HG02870 (cell line): Measurements from ENCODE around the gene KIF22.
"Not testable (repeated sequence)": the region's sequence is repeated elsewhere in the genome, so short reads cannot be mapped to it uniquely, and the experiment has no call there.

Source experiments
- ATAC-seq: cut with Tn5 transposase; IDR thresholded peaks from one replicate; pipeline ENCODE4 v1.9.1; 2021; ENCODE audit warnings: mild to moderate bottlenecking, moderate library complexity; ENCODE audit not compliant: unreplicated experiment

KIF22 gene

GRCh38 chr16:29790183-29790948 lies at the start of gene KIF22:
TSS of gene KIF22 (plus strand) at chr16:29790751. CDS start at chr16:29790760, 9 bp downstream.
- ATAC-seq = peak; percentile 89

- no peak for ATAC-seq
Measured at GRCh38 chr16:29742683-29743275, 47.8 kb upstream of the KIF22 start.

DNA sequence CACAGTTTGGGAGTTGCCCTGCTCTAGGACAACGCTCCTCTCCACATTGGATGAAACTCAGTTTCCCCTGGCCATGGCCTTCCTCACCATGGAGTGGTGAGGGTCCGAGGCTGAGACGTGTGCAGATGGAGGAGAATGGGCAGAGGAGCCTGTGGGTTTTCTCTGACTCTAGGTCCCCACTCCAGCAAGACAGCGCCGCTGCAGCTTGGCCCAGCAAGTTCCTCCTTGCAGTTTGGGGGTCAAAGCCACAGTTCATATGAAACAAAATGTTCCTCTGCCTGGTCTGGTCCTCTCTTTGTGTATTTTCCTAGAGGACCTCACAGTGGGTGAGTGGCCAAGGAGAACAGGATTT lies 47.1 kb upstream of the KIF22 start:
- no peak for ATAC-seq

GRCh38 chr16:29743827-29744531 lies 46.6 kb upstream of the KIF22 start:
- ATAC-seq = no peak

GRCh38 chr16:29744541-29745101 lies 45.9 kb upstream of the KIF22 start:
- ATAC-seq = no peak

DNA sequence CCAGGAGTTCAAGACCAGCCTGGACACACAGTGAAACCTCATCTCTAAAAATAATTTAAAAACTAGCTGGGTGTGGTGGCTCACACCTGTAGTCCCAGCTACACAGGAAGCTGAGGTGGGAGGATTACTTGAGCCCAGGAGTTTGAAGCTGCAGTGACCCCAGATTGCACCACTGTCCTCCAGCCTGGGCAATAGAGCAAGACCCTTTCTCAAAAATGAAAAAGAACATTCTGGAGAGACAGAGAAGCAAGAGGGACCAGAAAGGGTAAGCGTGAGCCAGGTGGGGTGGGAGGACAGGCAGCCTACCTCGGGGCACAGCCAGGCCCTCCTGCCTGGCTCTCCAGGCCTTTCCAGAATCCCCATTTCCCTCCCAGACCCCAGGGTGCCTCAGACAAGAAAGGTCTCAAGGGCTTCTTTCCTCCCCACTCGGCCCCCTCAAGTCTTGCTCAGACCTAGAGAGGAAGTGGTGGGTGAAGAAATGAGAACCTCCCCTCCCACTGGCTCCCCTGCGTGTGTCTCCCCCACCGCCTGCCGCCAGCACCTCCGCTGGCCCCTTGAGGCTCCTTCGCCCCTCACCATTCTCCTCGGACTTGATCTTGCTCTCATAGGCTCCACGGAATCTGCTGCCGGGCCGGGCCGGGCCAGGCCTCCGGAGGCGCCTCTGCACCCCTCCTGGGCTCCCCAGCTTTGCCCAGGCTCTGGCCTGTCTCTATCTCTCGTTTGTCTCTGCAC lies 45.3 kb upstream of the KIF22 start:
- ATAC-seq = no peak

DNA sequence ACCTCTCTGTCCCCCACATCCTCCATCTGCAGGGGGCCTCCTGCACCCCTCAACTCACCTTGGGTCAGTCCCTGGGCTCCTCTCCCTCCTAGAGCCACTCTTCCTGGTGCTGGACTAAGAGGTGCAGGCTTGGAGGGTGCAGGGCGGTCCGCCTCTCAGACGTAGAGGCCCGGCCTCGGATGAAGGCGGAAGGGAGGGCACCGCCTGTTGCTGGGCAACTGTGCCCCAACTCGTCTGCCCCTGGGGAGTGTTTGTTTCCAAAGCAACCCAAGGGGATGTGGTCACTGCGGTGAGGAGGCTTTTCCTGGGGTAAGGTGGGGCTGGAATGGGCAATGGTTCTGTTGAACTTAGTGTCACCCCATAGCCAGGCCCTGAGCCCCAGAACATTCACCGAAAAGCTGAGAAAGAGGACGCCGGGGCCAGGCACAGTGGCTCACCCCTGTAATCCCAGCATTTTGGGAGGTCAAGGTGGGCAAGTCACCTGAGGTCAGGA lies 44.7 kb upstream of the KIF22 start, which contains the start of gene C16orf54:
Gene C16orf54 (minus strand): TSS at position 138 of the 493 bp plus-strand sequence. CDS start 1,039 bp downstream, outside the sequence.
- ATAC-seq = no peak

GRCh38 chr16:29746518-29746917 lies 44.0 kb upstream of the KIF22 start:
- ATAC-seq = not testable (repeated sequence)

DNA sequence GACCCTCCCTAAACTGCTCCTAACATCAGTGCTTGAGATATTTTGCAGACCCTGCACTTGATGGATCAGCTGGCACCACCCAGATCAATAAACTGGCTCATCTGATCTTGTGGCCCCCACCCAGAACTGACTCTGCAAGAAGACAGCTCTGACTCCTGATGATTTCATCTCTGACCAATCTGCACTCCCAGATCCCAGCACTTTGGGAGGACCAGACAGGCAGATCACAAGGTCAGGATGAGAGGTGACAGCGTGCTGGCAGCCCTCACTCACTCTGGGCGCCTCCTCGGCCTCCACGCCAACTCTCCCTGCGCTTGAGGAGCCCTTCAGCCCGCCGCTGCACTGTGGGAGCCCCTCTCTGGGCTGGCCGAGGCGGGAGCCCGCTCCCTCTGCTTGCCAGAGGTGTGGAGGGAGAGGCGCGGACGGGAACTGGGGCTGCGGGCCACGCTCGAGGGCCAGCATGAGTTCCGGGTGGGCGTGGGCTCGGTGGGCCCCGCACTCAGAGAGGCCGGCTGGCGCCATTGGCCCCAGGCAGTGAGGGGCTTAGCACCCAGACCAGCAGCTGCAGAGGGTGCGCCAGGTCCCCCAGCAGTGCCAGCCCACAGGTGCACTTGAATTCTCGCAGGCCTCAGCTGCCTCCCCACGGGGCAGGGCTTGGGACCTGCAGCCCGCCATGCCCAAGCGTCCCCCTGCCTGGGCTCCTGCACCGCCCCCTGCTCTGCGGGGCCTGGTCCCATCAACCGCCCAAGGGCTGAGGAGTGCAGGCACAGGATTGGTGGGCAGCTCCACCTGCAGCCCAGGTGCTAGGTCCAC lies 42.4 kb upstream of the KIF22 start:
- no peak for ATAC-seq

DNA sequence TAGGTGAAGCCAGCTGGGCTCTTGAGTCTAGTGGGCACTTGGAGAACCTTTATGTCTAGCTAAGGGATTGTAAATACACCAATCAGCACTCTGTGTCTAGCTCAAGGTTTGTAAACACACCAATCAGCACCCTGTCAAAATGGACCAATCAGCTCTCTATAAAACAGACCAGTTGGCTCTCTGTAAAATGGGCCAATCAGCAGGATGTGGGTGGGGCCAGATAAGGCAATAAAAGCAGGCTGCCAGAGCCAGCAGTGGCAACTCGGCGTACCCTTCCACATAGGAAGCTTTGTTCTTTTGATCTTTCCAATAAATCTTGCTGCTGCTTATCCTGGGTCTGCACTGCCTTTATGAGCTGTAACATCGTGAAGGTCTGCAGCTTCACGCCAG lies 41.8 kb upstream of the KIF22 start:
- not testable (repeated sequence) for ATAC-seq

GRCh38 chr16:29753516-29753915 lies 37.0 kb upstream of the KIF22 start:
- no peak for ATAC-seq

- ATAC-seq = no peak
Measured at GRCh38 chr16:29756654-29757053, 33.9 kb upstream of the KIF22 start.

DNA sequence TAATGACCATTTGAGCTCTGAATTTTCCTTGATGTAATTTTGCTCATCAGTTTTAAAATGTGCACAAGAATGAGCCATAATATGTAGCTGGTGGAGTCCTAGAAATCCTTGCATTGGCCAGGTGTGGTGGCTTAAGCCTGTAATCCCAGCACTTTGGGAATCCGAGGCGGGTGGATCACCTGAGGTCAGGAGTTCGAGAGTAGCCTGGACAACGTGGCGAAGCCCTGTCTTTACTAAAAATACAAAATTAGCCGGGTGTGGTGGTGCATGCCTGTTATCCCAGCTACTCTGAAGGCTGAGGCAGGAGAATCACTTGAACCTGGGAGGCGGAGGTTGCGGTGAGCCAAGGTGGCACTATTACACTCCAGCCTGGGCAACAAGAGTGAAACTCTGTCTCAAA lies 33.5 kb upstream of the KIF22 start:
- not testable (repeated sequence) for ATAC-seq

DNA sequence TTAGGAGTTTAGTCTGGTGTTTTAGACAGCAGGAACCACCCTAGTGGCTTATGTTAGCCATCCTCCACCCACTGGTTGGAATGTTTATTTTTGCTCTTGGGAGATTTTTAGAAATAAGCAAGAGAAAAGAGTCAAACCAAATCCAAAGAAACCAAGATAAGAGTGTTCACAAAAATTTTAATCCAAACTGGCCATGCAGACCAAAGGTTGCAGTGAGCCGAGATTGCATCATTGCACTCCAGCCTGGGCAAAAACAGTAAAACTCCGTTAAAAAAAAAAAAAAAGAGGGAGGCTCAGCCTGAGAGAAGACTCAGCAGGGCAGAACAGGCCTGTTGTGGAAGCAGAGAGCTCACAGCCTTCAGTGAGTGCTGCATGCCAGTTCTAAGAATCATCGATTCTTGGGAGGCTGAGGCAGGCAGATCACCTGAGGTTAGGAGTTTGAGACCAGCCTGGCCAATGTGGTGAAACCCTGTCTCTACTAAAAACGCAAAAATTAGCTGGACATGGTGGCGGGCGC lies 32.5 kb upstream of the KIF22 start:
- ATAC-seq = no peak

DNA sequence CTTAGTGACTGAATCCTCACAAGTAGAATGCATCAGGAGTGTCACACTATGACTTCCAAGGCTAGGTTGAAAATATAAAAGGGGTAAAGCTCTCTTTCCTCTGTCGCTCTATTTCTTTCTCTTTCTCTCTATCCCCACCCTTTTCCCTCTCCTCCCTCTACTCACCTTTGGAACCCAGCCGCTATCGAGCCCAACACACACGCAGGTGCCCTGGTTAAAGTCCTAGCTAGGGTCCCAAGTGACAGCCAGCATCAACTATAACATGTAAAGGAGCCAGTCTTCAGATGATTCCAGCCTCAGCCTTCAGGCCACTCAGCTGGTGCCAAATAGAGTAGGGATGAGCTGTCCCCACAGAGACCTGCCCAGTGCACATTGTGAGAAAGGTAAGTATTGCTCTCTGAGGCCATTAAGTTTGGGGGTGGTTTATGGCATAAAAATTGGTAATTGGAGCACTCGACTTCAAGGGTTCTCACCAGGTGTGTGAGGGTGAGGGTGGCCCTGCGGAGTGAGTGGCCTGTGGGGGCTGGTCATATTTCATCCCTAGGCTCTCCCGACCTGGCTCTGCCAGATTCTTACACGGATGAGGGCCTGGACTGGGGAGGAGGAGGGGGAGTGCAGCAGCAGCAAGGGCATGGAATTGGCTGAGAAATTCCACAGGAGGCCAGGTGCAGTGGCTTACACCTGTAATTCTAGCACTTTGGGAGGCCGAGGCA lies 29.8 kb upstream of the KIF22 start:
- no peak for ATAC-seq

GRCh38 chr16:29761280-29761651 lies 29.3 kb upstream of the KIF22 start:
- not testable (repeated sequence) for ATAC-seq

- no peak for ATAC-seq
Measured at GRCh38 chr16:29761882-29762281, 28.7 kb upstream of the KIF22 start.

- no peak for ATAC-seq
Measured at GRCh38 chr16:29763326-29763725, 27.2 kb upstream of the KIF22 start.
